Breast epithelium (tissue), 4 donors: Measurements from ENCODE around the gene ST6GALNAC6. TPM values are rescaled to one million over a fixed set of nuclear protein-coding genes. Genes with fewer than 3 reads are reported as not detected.

Experiments
- DNase-seq, 2 donors: peaks; one replicate each; pipeline ENCODE4 v3.0.0-alpha.2; 2019; ENCODE audit warnings: low spot score in 2 of 2
- H3K27ac ChIP-seq, 2 donors: fragments of 200-600 bp; sonication (generic) in 1 of 2; one replicate each; pipeline ENCODE4 v1.5.1; 2016 to 2019; ENCODE audit warnings: mild to moderate bottlenecking in 1 of 2
- H3K27me3 ChIP-seq, 2 donors: fragments of 200-600 bp; sonication (generic) in 1 of 2; one replicate each; pipeline versions ENCODE4 v1.5.1 to v1.6.0; 2017 to 2019; ENCODE audit warnings: control low read depth in 1 of 2, mild to moderate bottlenecking in 1 of 2
- H3K36me3 ChIP-seq: fragments of 200-600 bp; one replicate; pipeline ENCODE4 v1.5.1; 2019
- H3K4me1 ChIP-seq, 2 donors: fragments of 200-600 bp; sonication (generic); one replicate each; pipeline ENCODE4 v1.5.1; 2016 to 2019; ENCODE audit warnings: control low read depth in 1 of 2
- H3K4me3 ChIP-seq, 3 donors: fragments of 200-600 bp; sonication (generic); 1 replicate in 2 of 3; 2 replicates in 1 of 3; pipeline ENCODE4 v1.5.1; 2016 to 2019; ENCODE audit warnings: mild to moderate bottlenecking in 3 of 3, moderate library complexity in 2 of 3
- H3K9me3 ChIP-seq, 2 donors: fragments of 200-600 bp; sonication (generic) in 1 of 2; one replicate each; pipeline ENCODE4 v1.5.1; 2016 to 2019; ENCODE audit warnings: control low read depth in 1 of 2
- POLR2A ChIP-seq: fragments of 450-650 bp; IDR thresholded peaks from one replicate; pipeline ENCODE4 v1.6.1; 2016; ENCODE audit warnings: antibody characterized with exemption, mild to moderate bottlenecking, moderate library complexity
- POLR2AphosphoS5 ChIP-seq, 3 donors: sonication (generic); formaldehyde crosslinking; IDR thresholded peaks; one replicate each; pipeline ENCODE4 v1.6.1; 2017; ENCODE audit warnings: antibody characterized with exemption in 3 of 3
- intact Hi-C: fragments of 100-400 bp; cut with DNase I; formaldehyde crosslinking; loops from one replicate; pipeline ENCODE4 v1.15.1; 2023; ENCODE audit warnings: low total_unique reads
- total RNA-seq, 3 donors: library from RNA; depleted of rRNA; stranded (reverse); fragments of >200 nt; gene quantifications; one replicate each; pipeline ENCODE4 v1.1.0, GENCODE V29; 2016
- TF ChIP-seq, protein P1 (sequence below), 3 donors: fragments of 450-650 bp; IDR thresholded peaks; one replicate each; pipeline ENCODE4 v1.5.1; 2016 to 2017; ENCODE audit warnings: antibody characterized with exemption in 3 of 3, mild to moderate bottlenecking in 3 of 3, moderate library complexity in 3 of 3

The ST6GALNAC6 gene
- total RNA-seq, 3 donors from 2014 or later: 61.5 to 175 (median 103) TPM

DNA sequence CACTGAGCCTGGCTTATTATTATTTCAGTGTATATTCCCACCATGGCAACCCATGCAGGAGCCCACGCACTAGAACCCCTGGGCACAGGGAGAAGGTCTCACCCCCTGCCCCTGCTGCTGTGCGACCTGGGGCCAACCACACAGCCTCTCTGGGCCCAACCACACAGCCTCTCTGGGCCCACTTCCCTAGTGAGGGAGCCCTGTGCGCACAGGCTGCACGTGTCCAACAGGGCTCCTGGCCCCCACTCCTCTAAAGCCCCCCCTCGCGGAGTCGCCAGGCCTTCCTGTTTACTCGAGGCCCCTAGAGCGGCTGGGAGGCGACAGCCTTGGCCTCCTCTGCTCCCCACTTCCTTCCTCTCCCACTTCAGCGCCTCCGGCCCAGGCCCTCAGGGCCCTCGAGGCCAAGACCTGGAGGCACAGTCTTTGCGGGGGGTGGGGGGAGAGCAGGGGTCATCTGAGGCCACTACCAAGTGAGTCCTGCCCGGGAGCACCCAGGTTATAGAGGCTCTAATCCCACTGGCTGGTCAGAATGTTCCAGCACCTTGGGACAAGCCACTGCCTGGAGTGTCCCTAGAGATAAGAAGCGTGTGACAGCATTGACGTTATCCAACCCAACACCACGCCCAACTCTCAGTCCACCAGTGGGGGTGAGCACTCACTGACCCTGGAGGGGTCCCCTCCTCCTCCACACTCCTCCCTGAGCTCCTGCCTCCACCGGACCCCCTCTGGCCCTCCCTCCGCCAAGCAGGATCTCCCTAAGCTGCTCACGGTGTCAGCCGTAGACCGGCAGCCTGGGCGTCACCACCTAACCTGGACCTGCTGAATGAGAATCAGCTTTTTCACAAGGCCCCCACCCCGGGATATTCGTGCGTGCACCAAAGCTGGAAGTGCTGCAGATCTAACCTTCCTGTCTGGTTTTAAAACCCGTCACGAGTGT lies 37.1 kb downstream of the ST6GALNAC6 start:
- Histone ChIP-seq H3K9me3 (no peaks in the 10 kb centered on the region), H3K27me3 (no peaks in the 10 kb centered on the region), H3K27ac (peak overlapping the region; percentile 72 to 80), H3K4me1 (peaks cover 0 to 4% of the 10 kb centered on the region in 2 donors), H3K4me3 (no peak overlapping the region), H3K36me3 (no peaks in the 10 kb centered on the region)
- TF ChIP-seq POLR2A (no peak), POLR2AphosphoS5 (IDR thresholded peaks at IDR 0.05) (no peak)
- TF ChIP-seq, protein P1, sequence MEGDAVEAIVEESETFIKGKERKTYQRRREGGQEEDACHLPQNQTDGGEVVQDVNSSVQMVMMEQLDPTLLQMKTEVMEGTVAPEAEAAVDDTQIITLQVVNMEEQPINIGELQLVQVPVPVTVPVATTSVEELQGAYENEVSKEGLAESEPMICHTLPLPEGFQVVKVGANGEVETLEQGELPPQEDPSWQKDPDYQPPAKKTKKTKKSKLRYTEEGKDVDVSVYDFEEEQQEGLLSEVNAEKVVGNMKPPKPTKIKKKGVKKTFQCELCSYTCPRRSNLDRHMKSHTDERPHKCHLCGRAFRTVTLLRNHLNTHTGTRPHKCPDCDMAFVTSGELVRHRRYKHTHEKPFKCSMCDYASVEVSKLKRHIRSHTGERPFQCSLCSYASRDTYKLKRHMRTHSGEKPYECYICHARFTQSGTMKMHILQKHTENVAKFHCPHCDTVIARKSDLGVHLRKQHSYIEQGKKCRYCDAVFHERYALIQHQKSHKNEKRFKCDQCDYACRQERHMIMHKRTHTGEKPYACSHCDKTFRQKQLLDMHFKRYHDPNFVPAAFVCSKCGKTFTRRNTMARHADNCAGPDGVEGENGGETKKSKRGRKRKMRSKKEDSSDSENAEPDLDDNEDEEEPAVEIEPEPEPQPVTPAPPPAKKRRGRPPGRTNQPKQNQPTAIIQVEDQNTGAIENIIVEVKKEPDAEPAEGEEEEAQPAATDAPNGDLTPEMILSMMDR (IDR thresholded peaks at IDR 0.05): no peak
- peak in 1 of 2 donors; percentile 55 for DNase-seq
- intact Hi-C loops: no loop called here

DNA sequence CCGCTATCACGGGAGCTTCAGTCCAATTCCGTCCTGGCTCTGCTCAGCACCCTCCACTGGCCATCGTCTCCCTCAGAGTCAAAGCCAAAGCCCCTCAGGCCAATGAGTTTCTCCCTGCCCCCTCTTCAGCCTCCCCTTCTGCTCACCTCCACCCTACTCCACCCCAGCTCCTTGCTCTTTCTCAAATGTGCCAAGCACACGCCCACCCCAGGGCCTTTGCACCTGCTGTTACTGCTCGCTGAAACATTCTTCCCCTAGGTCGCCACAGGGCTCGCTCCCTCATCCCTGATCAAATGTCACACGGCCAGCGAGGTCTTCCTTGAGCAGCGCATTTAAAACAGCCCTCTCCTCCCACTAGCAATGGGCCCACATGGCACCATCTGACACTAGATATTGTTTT lies 38.6 kb downstream of the ST6GALNAC6 start:
- intact Hi-C loops: no loop called here
- TF ChIP-seq POLR2A (no peak), POLR2AphosphoS5 (IDR thresholded peaks at IDR 0.05) (no peak)
- TF ChIP-seq, protein P1 (IDR thresholded peaks at IDR 0.05): no peak
- H3K27ac ChIP-seq: peak overlapping the region in 1 of 2 donors; percentile 32
- H3K9me3 ChIP-seq: no peaks in the 10 kb centered on the region
- no peak overlapping the region for H3K4me3 ChIP-seq
- no peaks in the 10 kb centered on the region for H3K36me3 ChIP-seq
- H3K4me1 ChIP-seq: peaks cover 0 to 4% of the 10 kb centered on the region in 2 donors
- DNase-seq: no peak
- H3K27me3 ChIP-seq: no peaks in the 10 kb centered on the region

DNA sequence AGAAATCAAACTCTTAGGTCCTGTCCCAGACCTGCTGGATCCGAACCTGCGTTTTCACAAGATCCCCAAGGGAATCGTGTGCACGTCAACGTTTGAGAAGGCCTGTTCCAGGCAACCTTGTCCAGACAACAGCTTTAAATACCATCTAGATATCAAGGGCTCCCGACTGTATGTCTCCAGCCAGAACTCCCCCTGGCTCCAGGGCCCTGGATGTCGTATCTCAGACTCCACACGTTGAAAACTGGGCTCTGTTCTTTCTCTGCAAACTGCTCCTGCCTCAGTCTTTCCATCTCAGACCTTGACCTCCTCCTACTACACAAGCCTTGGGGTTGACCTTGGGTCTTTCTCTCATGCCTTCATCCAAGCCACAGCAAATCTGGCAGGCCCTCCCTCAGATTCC lies 39.1 kb downstream of the ST6GALNAC6 start:
- Histone ChIP-seq H3K4me3 (no peak overlapping the region), H3K9me3 (no peaks in the 10 kb centered on the region), H3K4me1 (peaks cover 0 to 4% of the 10 kb centered on the region in 2 donors), H3K27me3 (no peaks in the 10 kb centered on the region), H3K36me3 (no peaks in the 10 kb centered on the region), H3K27ac (peak overlapping the region in 1 of 2 donors; percentile 32)
- intact Hi-C loops: no loop called here
- TF ChIP-seq, protein P1 (IDR thresholded peaks at IDR 0.05): no peak
- TF ChIP-seq POLR2AphosphoS5 (IDR thresholded peaks at IDR 0.05): no peak
- no peak for TF ChIP-seq POLR2A
- DNase-seq: no peak

DNA sequence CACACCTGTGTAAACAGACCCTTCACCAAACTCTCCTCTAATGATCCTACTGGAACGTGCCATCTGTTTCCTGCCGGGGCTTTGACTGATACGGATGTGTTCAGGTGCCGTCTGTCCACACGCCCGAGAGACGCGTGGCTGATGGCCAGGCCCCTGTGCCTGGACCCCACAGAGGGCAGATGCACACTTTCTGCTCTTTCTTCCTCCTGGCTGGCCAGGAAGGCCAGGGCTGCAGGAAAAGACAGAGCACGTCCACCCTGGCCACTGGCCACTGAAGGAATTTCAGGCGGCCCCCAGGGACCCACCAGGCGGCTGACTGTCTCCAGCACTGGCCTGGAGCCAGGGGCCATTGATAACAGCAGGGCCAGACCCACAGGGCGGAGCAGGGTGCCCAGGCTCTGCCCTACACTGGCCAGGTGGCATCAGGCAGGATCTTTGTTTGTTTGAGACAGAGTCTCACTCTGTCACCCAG lies 41.3 kb downstream of the ST6GALNAC6 start:
- H3K27ac ChIP-seq: peak overlapping the region in 1 of 2 donors; percentile 50

DNA sequence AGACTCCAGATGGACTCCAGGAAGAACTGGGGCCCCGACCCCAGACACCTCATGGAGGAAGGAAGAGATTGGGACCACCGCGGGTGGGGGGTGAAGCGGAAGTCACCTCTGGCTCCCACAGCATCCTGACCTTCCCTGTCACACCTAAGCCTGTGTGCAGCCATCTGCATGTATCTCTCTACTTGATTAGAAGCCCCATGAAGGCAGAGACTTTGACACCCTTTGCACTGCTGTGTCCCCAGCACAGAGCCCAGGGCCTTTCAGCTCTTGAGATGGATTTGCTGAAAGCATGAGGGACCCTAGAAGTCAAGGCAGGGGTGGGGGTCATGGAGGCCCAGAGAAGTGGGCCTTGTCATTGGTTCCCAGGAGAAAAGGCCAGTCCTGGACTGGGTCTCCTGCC lies 42.1 kb downstream of the ST6GALNAC6 start:
- TF ChIP-seq POLR2A: no peak
- no peak for TF ChIP-seq POLR2AphosphoS5 (IDR thresholded peaks at IDR 0.05)
- TF ChIP-seq, protein P1 (IDR thresholded peaks at IDR 0.05): no peak
- Histone ChIP-seq H3K9me3 (no peaks in the 10 kb centered on the region), H3K27me3 (no peaks in the 10 kb centered on the region), H3K36me3 (no peaks in the 10 kb centered on the region), H3K4me3 (no peak overlapping the region), H3K27ac (peak overlapping the region in 1 of 2 donors; percentile 50), H3K4me1 (peaks cover 0 to 2% of the 10 kb centered on the region in 2 donors)
- intact Hi-C loops: no loop called here
- no peak for DNase-seq

More for the DNA sequence above, 41.3 kb downstream of the ST6GALNAC6 start:
- H3K4me3 ChIP-seq: no peak overlapping the region
- intact Hi-C loops: no loop called here
- no peaks in the 10 kb centered on the region for H3K27me3 ChIP-seq
- H3K36me3 ChIP-seq: no peaks in the 10 kb centered on the region
- no peak for DNase-seq
- peaks cover 0 to 4% of the 10 kb centered on the region in 2 donors for H3K4me1 ChIP-seq
- TF ChIP-seq POLR2AphosphoS5 (IDR thresholded peaks at IDR 0.05): peak in 1 of 3 donors; percentile 13
- TF ChIP-seq POLR2A: no peak
- H3K9me3 ChIP-seq: no peaks in the 10 kb centered on the region
